Astrocyte of the cerebellum (primary cell): Measurements from ENCODE around the gene SIRT4.

Experiments
- DNase-seq: peaks from one replicate; pipeline ENCODE4 v3.0.0-alpha.2; 2011; ENCODE audit warnings: low read depth
- H3K4me3 ChIP-seq: 2 replicates; pipeline ENCODE4 v1.5.1; 2011; ENCODE audit warnings: mild to moderate bottlenecking, low read depth, low read length, moderate library complexity
- in situ Hi-C: cut with HindIII; loops from 2 replicates; pipeline ENCODE4 v1.10.0; 2017; ENCODE audit warnings: low sequenced_read_pairs
- TF ChIP-seq, protein P1 (sequence below): IDR thresholded peaks from 2 replicates; pipeline ENCODE4 v1.5.1; 2012; ENCODE audit warnings: low read length, low read depth, moderate library complexity, mild to moderate bottlenecking; ENCODE audit errors: missing control alignments

The SIRT4 gene

DNA sequence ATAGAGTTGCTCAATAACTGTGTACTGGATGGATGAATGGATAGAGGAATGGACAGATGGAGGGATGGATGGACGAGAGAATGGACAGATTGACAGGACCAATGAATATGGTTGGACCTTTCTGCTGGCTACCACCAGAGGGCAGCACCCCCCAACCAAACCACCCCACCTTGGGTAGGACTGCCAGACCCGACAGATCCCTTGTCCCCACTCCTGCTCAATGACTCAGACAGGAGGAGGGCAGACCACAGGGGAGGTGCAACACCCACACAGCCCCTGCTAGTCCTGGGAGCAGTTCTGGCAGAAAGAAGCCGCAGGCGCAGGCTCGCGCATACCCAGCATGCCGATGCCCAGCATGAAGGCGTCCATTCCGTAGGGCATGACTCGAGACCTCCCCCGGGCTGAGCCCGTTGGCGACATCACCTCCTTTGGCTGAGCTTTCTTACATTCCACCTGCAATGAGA, 54.5 kb downstream of the SIRT4 start:
- TF ChIP-seq, protein P1, sequence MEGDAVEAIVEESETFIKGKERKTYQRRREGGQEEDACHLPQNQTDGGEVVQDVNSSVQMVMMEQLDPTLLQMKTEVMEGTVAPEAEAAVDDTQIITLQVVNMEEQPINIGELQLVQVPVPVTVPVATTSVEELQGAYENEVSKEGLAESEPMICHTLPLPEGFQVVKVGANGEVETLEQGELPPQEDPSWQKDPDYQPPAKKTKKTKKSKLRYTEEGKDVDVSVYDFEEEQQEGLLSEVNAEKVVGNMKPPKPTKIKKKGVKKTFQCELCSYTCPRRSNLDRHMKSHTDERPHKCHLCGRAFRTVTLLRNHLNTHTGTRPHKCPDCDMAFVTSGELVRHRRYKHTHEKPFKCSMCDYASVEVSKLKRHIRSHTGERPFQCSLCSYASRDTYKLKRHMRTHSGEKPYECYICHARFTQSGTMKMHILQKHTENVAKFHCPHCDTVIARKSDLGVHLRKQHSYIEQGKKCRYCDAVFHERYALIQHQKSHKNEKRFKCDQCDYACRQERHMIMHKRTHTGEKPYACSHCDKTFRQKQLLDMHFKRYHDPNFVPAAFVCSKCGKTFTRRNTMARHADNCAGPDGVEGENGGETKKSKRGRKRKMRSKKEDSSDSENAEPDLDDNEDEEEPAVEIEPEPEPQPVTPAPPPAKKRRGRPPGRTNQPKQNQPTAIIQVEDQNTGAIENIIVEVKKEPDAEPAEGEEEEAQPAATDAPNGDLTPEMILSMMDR: peak; percentile 87

DNA sequence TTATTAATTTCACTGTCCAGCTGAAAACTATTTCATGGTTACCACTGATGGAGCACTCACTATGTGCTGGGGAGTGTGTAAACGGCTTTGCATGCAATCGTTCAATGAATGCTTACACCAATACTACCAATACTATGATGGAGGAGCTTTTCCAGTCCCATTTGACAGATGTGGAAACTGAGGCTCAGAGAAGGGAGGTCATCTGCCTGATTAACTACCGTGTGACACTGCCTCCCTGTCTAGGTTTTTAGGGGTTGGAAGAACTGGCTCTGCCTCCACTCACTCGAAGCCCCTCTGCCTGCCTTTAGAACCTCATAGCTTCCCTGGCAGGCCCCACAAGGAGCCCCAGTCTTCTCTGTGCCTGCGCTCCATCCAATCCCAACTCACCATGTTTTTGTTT, 55.0 kb downstream of the SIRT4 start:
- DNase-seq: no peak
- TF ChIP-seq, protein P1: no peak
- in situ Hi-C loops: no loop called here
- H3K4me3 ChIP-seq: no peak overlapping the region

More for the DNA sequence above, 54.5 kb downstream of the SIRT4 start:
- in situ Hi-C loops: no loop called here
- peak; percentile 77 for DNase-seq
- no peak overlapping the region for H3K4me3 ChIP-seq

DNA sequence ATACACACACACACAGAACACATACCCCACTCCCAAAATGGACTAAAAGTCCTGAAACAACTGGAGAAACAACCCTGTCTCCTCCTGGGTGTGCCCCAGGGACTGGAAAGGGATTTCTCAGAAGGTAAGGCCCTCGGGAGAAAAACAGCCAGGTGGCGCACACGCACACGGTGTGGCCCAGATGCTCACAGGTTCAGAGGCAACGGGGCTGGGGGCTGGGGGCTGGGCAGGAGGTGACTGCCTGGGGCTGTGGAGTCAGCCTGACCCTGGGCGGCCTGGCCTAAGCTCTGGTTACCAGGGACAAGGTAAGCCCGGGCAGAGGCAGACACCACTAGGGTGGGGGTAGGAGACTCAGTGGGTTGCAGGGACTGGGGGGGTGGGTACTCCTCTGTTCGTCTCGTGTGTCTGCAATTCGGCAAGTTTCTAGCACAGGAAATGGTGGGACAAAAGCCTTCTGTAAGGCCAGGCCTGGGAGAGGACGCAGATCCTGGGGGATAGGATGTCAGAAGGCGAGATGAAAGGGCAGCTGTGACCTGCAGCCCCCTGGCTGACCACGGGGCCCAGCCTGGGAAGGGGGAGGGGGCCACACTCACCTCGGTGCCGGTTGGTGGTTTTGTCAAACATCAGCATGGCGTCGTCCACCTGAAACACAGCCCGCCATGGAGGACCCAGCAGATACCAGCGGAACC, 56.4 kb downstream of the SIRT4 start:
- TF ChIP-seq, protein P1: no peak
- DNase-seq: no peak
- no peak overlapping the region for H3K4me3 ChIP-seq
- in situ Hi-C loops: no loop called here

DNA sequence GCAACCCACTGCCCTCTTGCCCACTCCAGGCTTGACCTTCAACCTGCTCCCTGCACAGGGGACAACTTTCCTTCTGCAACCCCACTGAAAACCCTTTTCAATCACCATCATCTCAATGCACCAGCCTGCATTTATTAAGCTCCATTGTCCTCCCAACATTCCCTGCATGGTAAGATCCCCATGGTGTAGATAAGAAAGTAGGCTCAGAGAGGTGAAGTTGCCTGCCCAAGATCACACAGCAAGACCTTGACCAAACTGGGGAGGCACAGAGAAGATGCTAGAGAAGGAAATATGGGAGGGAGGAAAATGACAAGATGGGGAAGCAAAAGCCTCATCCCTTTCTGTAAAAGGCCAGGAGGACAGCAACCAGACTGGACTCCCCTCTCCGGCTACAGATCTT, 57.0 kb downstream of the SIRT4 start:
- no peak overlapping the region for H3K4me3 ChIP-seq
- TF ChIP-seq, protein P1: no peak
- in situ Hi-C loops: no loop called here
- DNase-seq: no peak

DNA sequence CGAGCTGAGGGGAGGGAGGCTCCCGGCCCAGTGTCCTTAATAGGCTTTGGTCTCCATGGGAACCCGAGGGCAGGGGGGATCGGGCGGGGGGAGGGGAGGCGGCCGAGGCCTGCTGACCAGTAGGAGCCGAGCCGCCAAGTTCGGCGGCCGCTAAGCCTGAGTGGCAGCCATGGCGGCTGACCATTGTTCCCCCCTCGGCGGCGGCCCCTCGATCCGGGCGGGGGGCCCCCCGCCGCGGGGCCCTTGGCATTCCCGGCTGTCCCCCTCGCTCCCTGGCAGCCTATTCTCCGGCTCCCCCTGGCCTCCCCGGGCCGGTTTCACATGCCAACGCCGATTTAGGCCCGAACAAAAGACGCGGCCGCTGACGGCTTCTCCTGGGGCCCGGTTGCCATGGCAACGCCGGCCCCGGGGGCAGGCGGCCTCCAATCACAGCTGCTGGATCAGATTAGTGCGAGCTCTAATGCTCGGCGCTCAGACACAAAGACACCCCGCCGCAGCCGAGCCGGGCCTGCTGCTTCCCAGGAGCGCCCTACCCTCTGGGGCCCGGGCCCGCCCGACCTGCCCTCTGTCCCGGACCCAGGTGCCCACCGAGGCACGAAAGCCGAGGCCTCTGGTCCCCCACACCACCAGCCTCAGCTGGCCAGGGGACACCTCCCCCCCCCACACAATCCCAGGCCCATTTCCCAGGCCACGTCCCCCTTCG, 59.5 kb downstream of the SIRT4 start:
- in situ Hi-C loops: no loop called here
- peak; percentile 68 for DNase-seq
- H3K4me3 ChIP-seq: peak overlapping the region; percentile 28
- TF ChIP-seq, protein P1: no peak
